ENCODE results near the gene UTY. TPM values are rescaled to one million over a fixed set of nuclear protein-coding genes. Genes with fewer than 3 reads are reported as not detected.

The UTY gene
- 4.0 and 27.8 TPM in 2 replicates for total RNA-seq (2014; rRNA removed; shearing (Covaris generic); ENCODE audit: low replicate concordance)

- in situ Hi-C loops (cut with HindIII; ENCODE audit: low pct_unique_long_range_greater_than_20kb, low sequenced_read_pairs): no loop called here
- DNase-seq (ENCODE audit: low read depth): peak; percentile 82
Measured at GRCh38 chrY:13479828-13480227, at the start of gene UTY. Gene UTY (minus strand): TSS chrY:13480033. CDS start chrY:13479665, 368 bp downstream.

GRCh38 chrY:13520474-13520873 is 40.6 kb upstream of the UTY start:
- in situ Hi-C loops (cut with HindIII; ENCODE audit: low pct_unique_long_range_greater_than_20kb, low sequenced_read_pairs): no loop called here
- DNase-seq (ENCODE audit: low read depth): no peak

GRCh38 chrY:13501215-13501614 is 21.4 kb upstream of the UTY start:
- in situ Hi-C loops (cut with HindIII; ENCODE audit: low pct_unique_long_range_greater_than_20kb, low sequenced_read_pairs): no loop called here
- DNase-seq (ENCODE audit: low read depth): no peak

DNA sequence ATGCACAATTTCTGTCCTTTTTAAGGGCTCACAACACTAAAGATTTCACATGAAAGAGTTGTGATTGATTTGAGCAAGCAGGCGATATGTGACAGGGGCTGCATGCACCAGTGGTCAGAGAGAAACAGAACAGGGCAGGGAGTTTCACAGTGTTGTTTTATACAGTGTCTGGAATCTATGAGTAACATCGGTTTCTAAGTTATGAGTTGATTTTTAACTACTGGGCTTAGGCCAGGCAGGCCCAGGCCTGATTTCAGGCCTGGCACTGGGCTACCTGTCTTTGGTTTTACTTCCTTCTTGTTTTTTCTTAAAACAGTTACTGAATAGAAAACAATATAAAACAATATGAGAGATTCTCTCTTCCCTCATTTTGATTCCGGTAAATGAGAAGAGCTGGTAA is 13.9 kb upstream of the UTY start:
- peak; percentile 71 for DNase-seq (ENCODE audit: low read depth)
- in situ Hi-C loops (cut with HindIII; ENCODE audit: low pct_unique_long_range_greater_than_20kb, low sequenced_read_pairs): no loop called here

DNA sequence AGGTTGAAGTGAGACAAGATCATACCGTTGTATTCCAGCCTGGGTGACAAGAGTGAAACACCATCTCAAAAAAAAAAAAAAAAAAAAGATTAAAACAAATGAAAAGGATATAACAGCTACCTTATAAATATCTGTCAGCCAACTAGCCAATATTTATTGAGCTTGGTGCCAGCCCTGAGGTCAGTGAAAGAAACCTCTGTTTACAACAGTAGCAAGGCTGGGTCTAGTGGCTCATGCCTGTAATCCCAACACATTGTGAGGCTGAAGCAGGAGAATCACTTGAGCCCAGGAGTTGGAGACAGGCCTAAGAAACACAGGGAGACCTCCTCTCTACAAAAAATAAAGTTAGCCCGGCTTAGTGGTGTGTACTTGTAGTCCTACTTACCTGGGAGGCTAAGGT is 12.6 kb upstream of the UTY start:
- in situ Hi-C loops (cut with HindIII; ENCODE audit: low pct_unique_long_range_greater_than_20kb, low sequenced_read_pairs): no loop called here
- DNase-seq (ENCODE audit: low read depth): no peak

GRCh38 chrY:13488738-13489137 is 8.9 kb upstream of the UTY start:
- DNase-seq (ENCODE audit: low read depth): no peak
- in situ Hi-C loops (cut with HindIII; ENCODE audit: low pct_unique_long_range_greater_than_20kb, low sequenced_read_pairs): no loop called here

DNA sequence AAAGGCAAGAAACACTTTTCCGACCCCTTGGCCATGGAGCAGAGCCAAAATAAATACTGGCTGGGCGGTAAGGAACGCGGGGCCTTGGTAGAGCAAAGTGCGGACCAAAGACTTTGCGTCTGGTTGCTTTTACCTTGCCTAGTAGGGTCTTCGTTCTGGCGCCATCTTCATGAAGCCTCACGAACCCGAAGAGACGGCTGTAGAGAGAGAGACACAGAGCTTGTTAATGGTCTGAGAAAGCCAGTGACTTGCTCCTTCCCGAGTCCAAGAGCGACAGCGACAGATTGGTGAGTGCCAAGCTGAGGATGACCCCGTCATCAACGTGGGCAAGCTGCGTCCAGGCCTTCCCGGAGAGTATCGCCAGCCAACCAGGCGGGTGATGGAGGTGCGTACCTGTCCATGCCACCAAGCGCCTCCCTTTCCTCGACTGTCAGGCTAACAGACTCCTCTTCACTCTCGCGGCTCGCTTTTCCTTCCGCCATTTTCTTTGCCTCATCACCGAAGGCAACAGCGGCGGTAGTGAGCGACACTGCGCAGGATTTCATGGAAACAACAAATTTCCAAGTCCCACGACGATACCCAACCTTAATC is 617 bp downstream of the UTY start:
- DNase-seq (ENCODE audit: low read depth): peak; percentile 42
- in situ Hi-C loops (cut with HindIII; ENCODE audit: low pct_unique_long_range_greater_than_20kb, low sequenced_read_pairs): no loop called here

- in situ Hi-C loops (cut with HindIII; ENCODE audit: low pct_unique_long_range_greater_than_20kb, low sequenced_read_pairs): no loop called here
- DNase-seq (ENCODE audit: low read depth): peak; percentile 48
Measured at GRCh38 chrY:13478126-13478785, 1.6 kb downstream of the UTY start.

GRCh38 chrY:13474997-13475396 is 4.8 kb downstream of the UTY start:
- in situ Hi-C loops (cut with HindIII; ENCODE audit: low pct_unique_long_range_greater_than_20kb, low sequenced_read_pairs): no loop called here
- peak; percentile 37 for DNase-seq (ENCODE audit: low read depth)

DNA sequence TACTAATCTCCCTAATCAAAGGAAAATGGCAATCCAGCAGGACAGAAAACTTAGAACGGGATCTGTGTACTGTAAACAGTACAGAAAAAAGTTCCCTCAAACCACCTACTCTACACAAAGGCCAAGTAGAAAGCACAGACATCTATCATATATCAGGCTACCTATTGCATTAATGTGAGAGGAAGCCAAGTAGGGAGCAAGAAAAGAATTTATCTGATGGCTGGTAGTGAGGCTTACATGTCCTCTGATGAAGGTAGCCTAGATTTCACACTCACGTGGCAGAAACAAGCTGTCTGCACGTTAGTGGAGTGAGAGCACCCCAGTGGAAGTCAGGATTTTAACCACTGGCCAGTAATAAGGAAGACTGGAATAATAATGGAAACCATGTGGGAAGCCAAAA is 28.3 kb downstream of the UTY start:
- in situ Hi-C loops (cut with HindIII; ENCODE audit: low pct_unique_long_range_greater_than_20kb, low sequenced_read_pairs): no loop called here
- no peak for DNase-seq (ENCODE audit: low read depth)

- peak; percentile 59 for DNase-seq (ENCODE audit: low read depth)
- in situ Hi-C loops (cut with HindIII; ENCODE audit: low pct_unique_long_range_greater_than_20kb, low sequenced_read_pairs): no loop called here
Measured at GRCh38 chrY:13450596-13451130, 29.2 kb downstream of the UTY start.

GRCh38 chrY:13445566-13445965 is 34.3 kb downstream of the UTY start:
- DNase-seq (ENCODE audit: low read depth): no peak
- in situ Hi-C loops (cut with HindIII; ENCODE audit: low pct_unique_long_range_greater_than_20kb, low sequenced_read_pairs): no loop called here

DNA sequence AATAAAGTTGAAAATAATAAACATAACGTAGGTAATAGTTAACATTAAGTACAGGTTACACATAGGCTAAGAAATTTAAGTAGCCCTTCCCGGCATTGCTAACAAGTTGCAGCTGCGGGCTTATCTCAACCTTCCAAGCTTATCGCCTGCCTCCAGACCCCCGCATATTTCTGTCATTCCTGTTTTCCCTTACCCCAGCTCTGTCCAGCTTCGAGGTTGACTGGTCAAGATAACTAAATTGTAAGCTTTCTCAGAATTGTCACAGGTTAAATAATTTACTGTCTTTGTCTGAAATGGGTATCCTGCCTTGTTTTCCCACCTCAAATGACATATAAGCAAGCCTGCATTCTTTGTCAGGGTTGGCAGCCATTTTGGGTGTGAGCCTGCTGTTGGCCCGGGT is 36.7 kb downstream of the UTY start:
- no peak for DNase-seq (ENCODE audit: low read depth)
- in situ Hi-C loops (cut with HindIII; ENCODE audit: low pct_unique_long_range_greater_than_20kb, low sequenced_read_pairs): no loop called here

- DNase-seq (ENCODE audit: low read depth): no peak
- in situ Hi-C loops (cut with HindIII; ENCODE audit: low pct_unique_long_range_greater_than_20kb, low sequenced_read_pairs): no loop called here
Measured at GRCh38 chrY:13440811-13441210, 39.0 kb downstream of the UTY start.

- in situ Hi-C loops (cut with HindIII; ENCODE audit: low pct_unique_long_range_greater_than_20kb, low sequenced_read_pairs): no loop called here
- DNase-seq (ENCODE audit: low read depth): peak; percentile 46
Measured at GRCh38 chrY:13435968-13436937, 43.6 kb downstream of the UTY start.

DNA sequence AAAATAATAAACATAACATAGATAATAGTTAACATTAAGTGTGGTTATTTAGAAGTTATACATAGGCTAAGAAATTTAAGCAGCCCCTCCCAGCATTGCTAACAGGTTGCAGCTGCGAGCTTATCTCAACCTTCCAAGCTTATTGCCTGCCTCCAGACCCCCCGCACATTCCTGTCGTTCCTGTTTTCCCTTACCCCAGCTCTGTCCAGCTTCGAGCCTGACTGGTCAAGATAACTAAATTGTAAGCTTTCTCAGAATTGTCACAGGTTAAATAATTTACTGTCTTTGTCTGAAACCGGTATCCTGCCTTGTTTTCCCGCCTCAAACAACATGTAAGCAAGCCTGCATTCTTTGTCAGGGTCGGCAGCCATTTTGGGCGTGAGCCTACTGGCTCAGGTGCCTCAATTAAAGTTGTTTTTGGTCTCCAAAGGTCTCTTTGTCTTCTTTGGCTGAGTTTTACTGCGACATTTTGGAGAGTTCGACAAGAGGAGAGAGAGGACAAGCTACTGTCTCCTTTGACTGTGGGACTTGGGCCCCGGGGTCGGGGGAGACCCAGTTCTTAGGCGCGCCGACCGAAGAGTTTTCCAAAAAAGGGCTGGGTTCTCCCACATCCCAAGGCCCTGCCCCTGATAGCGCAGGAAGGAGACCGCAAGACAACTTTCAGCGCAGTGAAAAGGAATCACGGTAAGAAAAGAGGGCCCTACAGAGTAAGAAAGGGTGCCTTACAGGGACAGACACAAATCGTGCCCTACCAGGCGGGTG is 44.4 kb downstream of the UTY start:
- in situ Hi-C loops (cut with HindIII; ENCODE audit: low pct_unique_long_range_greater_than_20kb, low sequenced_read_pairs): no loop called here

GRCh38 chrY:13432293-13433025 is 47.4 kb downstream of the UTY start:
- DNase-seq (ENCODE audit: low read depth): no peak
- in situ Hi-C loops (cut with HindIII; ENCODE audit: low pct_unique_long_range_greater_than_20kb, low sequenced_read_pairs): no loop called here

More for the DNA sequence above, 44.4 kb downstream of the UTY start:
- no peak for DNase-seq (ENCODE audit: low read depth)

Measured in Caki2 (cell line).